ENCODE results near the gene SP8. TPM values are rescaled to one million over a fixed set of nuclear protein-coding genes. Genes with fewer than 3 reads are reported as not detected.

The SP8 gene
- total and polyA plus RNA-seq, 4 donors = not detected

GRCh38 chr7:20735346-20736065, 51.2 kb downstream of the SP8 start:
- TF ChIP-seq, protein P1, sequence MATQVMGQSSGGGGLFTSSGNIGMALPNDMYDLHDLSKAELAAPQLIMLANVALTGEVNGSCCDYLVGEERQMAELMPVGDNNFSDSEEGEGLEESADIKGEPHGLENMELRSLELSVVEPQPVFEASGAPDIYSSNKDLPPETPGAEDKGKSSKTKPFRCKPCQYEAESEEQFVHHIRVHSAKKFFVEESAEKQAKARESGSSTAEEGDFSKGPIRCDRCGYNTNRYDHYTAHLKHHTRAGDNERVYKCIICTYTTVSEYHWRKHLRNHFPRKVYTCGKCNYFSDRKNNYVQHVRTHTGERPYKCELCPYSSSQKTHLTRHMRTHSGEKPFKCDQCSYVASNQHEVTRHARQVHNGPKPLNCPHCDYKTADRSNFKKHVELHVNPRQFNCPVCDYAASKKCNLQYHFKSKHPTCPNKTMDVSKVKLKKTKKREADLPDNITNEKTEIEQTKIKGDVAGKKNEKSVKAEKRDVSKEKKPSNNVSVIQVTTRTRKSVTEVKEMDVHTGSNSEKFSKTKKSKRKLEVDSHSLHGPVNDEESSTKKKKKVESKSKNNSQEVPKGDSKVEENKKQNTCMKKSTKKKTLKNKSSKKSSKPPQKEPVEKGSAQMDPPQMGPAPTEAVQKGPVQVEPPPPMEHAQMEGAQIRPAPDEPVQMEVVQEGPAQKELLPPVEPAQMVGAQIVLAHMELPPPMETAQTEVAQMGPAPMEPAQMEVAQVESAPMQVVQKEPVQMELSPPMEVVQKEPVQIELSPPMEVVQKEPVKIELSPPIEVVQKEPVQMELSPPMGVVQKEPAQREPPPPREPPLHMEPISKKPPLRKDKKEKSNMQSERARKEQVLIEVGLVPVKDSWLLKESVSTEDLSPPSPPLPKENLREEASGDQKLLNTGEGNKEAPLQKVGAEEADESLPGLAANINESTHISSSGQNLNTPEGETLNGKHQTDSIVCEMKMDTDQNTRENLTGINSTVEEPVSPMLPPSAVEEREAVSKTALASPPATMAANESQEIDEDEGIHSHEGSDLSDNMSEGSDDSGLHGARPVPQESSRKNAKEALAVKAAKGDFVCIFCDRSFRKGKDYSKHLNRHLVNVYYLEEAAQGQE (IDR thresholded peaks at IDR 0.05) = no peak
- no peak for TF ChIP-seq HNF4A (conservative IDR thresholded peaks at IDR 0.05)
- TF ChIP-seq, protein P2, sequence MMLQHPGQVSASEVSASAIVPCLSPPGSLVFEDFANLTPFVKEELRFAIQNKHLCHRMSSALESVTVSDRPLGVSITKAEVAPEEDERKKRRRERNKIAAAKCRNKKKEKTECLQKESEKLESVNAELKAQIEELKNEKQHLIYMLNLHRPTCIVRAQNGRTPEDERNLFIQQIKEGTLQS (IDR thresholded peaks at IDR 0.05) = no peak
- TF ChIP-seq SP1 (IDR thresholded peaks at IDR 0.05) = no peak
- TF ChIP-seq, protein P3, sequence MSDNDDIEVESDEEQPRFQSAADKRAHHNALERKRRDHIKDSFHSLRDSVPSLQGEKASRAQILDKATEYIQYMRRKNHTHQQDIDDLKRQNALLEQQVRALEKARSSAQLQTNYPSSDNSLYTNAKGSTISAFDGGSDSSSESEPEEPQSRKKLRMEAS (IDR thresholded peaks at IDR 0.05) = no peak
- no peak for TF ChIP-seq HNF4G (IDR thresholded peaks at IDR 0.05)
- TF ChIP-seq YY1 (IDR thresholded peaks at IDR 0.05) = no peak
- TF ChIP-seq, protein P4, sequence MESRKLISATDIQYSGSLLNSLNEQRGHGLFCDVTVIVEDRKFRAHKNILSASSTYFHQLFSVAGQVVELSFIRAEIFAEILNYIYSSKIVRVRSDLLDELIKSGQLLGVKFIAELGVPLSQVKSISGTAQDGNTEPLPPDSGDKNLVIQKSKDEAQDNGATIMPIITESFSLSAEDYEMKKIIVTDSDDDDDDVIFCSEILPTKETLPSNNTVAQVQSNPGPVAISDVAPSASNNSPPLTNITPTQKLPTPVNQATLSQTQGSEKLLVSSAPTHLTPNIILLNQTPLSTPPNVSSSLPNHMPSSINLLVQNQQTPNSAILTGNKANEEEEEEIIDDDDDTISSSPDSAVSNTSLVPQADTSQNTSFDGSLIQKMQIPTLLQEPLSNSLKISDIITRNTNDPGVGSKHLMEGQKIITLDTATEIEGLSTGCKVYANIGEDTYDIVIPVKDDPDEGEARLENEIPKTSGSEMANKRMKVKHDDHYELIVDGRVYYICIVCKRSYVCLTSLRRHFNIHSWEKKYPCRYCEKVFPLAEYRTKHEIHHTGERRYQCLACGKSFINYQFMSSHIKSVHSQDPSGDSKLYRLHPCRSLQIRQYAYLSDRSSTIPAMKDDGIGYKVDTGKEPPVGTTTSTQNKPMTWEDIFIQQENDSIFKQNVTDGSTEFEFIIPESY (IDR thresholded peaks at IDR 0.05) = no peak
- no peak for TF ChIP-seq RXRA (IDR thresholded peaks at IDR 0.05)
- Histone ChIP-seq H3K9me3 (ENCODE audit: control insufficient read depth in 4 of 4, low read length in 3 of 4) (no peaks in the 10 kb centered on the region), H3K9ac (ENCODE audit: low read depth in 1 of 2, low read length in 2 of 2) (no peak overlapping the region), H3K36me3 (ENCODE audit: control insufficient read depth in 4 of 4, insufficient read depth in 3 of 4, low read depth in 1 of 4, low read length in 3 of 4) (no peaks in the 10 kb centered on the region), H3K4me1 (ENCODE audit: control insufficient read depth in 4 of 4, insufficient read depth in 4 of 4, low read length in 3 of 4) (peaks cover 0 to 17% (median 6%) of the 10 kb centered on the region in 4 donors), H3K27me3 (ENCODE audit: control insufficient read depth in 4 of 4, insufficient read depth in 4 of 4, low read length in 3 of 4) (no peaks in the 10 kb centered on the region), H3K27ac (ENCODE audit: low read depth in 1 of 2, low read length in 2 of 2) (no peak overlapping the region), H3K4me3 (ENCODE audit: low read depth in 1 of 3, low read length in 3 of 3) (no peak overlapping the region)
- DNase-seq (ENCODE audit: low spot score) = no peak
- WGBS = 85% methylated on average over 4 of the region's 4 CpGs

Other genes with a start within 250 kb of the SP8 start
- 1 to 10 TPM in 1 of 2 donors, under 1 TPM in 1; under 0.01 to 1.2 TPM for gene ABCB5, start 171.2 kb downstream of the SP8 start, total RNA-seq
- gene ABCB5, start 171.2 kb downstream of the SP8 start, polyA plus RNA-seq = not detected